HG02840 (cell line): ENCODE data around the gene FREM3.
"Not testable (repeated sequence)": the region's sequence is repeated elsewhere in the genome, so short reads cannot be mapped to it uniquely, and the experiment has no call there.

Source experiments
- ATAC-seq: cut with Tn5 transposase; IDR thresholded peaks from one replicate; pipeline ENCODE4 v1.9.1; 2021; ENCODE audit warnings: mild to moderate bottlenecking, moderate library complexity, moderate number of reproducible peaks; ENCODE audit not compliant: unreplicated experiment, low FRiP score

FREM3 gene

GRCh38 chr4:143700416-143701352 lies at the start of gene FREM3:
Gene FREM3 (minus strand): TSS chr4:143700675. CDS start chr4:143700675, 0 bp downstream.
- ATAC-seq: no peak

- no peak for ATAC-seq
Measured at GRCh38 chr4:143745874-143746273, 45.4 kb upstream of the FREM3 start.

GRCh38 chr4:143743591-143743990 lies 43.1 kb upstream of the FREM3 start:
- ATAC-seq: no peak

GRCh38 chr4:143742834-143743233 lies 42.4 kb upstream of the FREM3 start:
- no peak for ATAC-seq

GRCh38 chr4:143736861-143737260 lies 36.4 kb upstream of the FREM3 start:
- ATAC-seq: no peak

- not testable (repeated sequence) for ATAC-seq
Measured at GRCh38 chr4:143736061-143736460, 35.6 kb upstream of the FREM3 start.

- ATAC-seq: no peak
Measured at GRCh38 chr4:143728166-143728565, 27.7 kb upstream of the FREM3 start.

- ATAC-seq: no peak
Measured at GRCh38 chr4:143726714-143727113, 26.2 kb upstream of the FREM3 start.

GRCh38 chr4:143721317-143721716 lies 20.8 kb upstream of the FREM3 start:
- ATAC-seq: no peak

GRCh38 chr4:143718748-143719147 lies 18.3 kb upstream of the FREM3 start:
- not testable (repeated sequence) for ATAC-seq

GRCh38 chr4:143713955-143714625 lies 13.6 kb upstream of the FREM3 start:
- no peak for ATAC-seq

GRCh38 chr4:143713553-143713952 lies 13.1 kb upstream of the FREM3 start:
- ATAC-seq: no peak

GRCh38 chr4:143712155-143712550 lies 11.7 kb upstream of the FREM3 start:
- no peak for ATAC-seq

- no peak for ATAC-seq
Measured at GRCh38 chr4:143711543-143712154, 11.2 kb upstream of the FREM3 start.

- no peak for ATAC-seq
Measured at GRCh38 chr4:143701365-143701764, 890 bp upstream of the FREM3 start.

GRCh38 chr4:143700046-143700415 lies 444 bp downstream of the FREM3 start:
- ATAC-seq: no peak

- ATAC-seq: no peak
Measured at GRCh38 chr4:143699331-143700045, 987 bp downstream of the FREM3 start.

GRCh38 chr4:143693856-143694255 lies 6.6 kb downstream of the FREM3 start:
- no peak for ATAC-seq

GRCh38 chr4:143692241-143692640 lies 8.2 kb downstream of the FREM3 start:
- no peak for ATAC-seq

GRCh38 chr4:143679434-143679833 lies 21.0 kb downstream of the FREM3 start:
- ATAC-seq: no peak

GRCh38 chr4:143673629-143674028 lies 26.8 kb downstream of the FREM3 start:
- not testable (repeated sequence) for ATAC-seq
